NT2/D1 (cell line): Measurements from ENCODE around the gene CEP104.

Experiments used
- DNase-seq: peaks from one replicate; pipeline ENCODE4 v3.0.0-alpha.2; 2011; ENCODE audit warnings: low read depth, low spot score
- H3K27me3 ChIP-seq: 2 replicates; pipeline ENCODE4 v1.6.0; 2011; ENCODE audit warnings: mild to moderate bottlenecking; ENCODE audit not compliant: insufficient read length, insufficient read depth
- H3K36me3 ChIP-seq: 2 replicates; pipeline ENCODE4 v1.6.1; 2011; ENCODE audit warnings: mild to moderate bottlenecking, low read length, mixed read lengths; ENCODE audit not compliant: insufficient read depth, insufficient read length
- H3K4me1 ChIP-seq: 2 replicates; pipeline ENCODE4 v1.5.1; 2011; ENCODE audit not compliant: insufficient read depth, insufficient read length
- H3K4me3 ChIP-seq: 2 replicates; pipeline ENCODE4 v1.5.1; 2011; ENCODE audit warnings: low read depth; ENCODE audit not compliant: insufficient read length
- H3K9ac ChIP-seq: 2 replicates; pipeline ENCODE4 v1.6.0; 2011; ENCODE audit warnings: low read depth; ENCODE audit not compliant: insufficient read length
- H3K9me3 ChIP-seq: 2 replicates; pipeline ENCODE4 v1.5.1; 2011; ENCODE audit warnings: mild to moderate bottlenecking, low read length; ENCODE audit not compliant: insufficient read depth
- SUZ12 ChIP-seq: IDR thresholded peaks from 2 replicates; pipeline ENCODE4 v1.6.1; 2011; ENCODE audit not compliant: insufficient read length, insufficient read depth; ENCODE audit errors: extremely low read depth
- YY1 ChIP-seq: IDR thresholded peaks from 2 replicates; pipeline ENCODE4 v1.6.1; 2011; ENCODE audit not compliant: insufficient read length, insufficient read depth
- ZNF274 ChIP-seq: IDR thresholded peaks from 2 replicates; pipeline ENCODE4 v1.6.1; 2011; ENCODE audit warnings: mild to moderate bottlenecking, low read depth, low read length

CEP104 gene

DNA sequence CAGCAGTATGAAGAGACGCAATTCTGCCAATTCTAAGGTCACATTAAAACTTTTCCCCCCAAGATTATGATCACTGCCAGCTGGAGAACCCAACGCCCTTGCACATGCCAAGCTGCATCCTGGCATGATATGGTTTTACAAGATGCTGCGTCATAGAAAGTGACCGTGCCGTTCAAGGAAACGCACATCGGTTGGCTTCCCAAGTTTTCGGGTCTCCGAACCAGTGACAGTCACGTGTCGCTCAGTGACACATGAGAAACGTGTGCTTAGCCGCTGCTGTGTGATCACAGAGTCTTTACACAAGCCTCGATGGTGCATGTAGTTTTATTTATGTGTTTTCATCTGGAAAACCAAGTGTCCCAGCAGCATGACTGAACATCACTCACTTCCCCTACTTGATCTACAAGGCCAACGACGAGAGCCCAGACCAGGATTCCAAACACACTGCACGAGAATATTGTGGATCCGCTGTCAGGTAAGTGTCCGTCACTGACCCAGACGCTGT is 77.0 kb downstream of the CEP104 start:
- no peak for TF ChIP-seq ZNF274
- no peak for TF ChIP-seq YY1
- no peak for TF ChIP-seq SUZ12
- Histone ChIP-seq H3K27me3 (no peaks in the 10 kb centered on the region), H3K4me1 (peaks cover 5% of the 10 kb centered on the region), H3K9ac (no peak overlapping the region), H3K36me3 (peaks cover 76% of the 10 kb centered on the region), H3K9me3 (no peaks in the 10 kb centered on the region), H3K4me3 (no peak overlapping the region)
- DNase-seq, result no peak

DNA sequence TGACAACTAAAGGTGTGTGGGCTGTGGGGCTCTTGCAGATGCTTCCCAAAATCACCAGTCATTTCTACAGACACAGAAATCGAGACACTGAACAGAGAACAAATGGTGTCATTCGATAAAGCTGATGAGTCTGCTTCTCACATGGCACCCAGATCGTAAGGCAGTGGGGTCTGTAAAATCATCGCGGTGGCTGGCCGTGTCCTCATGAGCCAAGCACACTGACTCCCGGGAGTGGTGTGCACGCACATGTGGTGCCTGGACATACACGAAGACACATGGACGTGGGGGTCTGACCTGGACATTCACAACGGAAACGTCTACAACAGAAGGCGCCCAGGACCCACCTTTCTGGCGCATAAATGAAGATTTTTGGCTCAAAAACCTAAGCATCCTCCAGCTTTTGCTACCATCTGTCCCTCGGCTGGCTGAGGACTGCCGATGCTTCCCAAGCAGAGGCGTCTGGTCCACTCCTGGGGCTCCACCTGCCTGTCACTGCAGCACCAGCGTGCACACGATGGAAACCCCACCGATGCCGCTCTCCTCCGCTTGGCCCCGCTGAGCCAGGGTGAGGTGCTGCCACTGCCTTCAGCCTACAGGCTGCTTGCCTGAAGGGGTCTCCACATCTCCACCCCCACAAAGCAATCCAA is 77.6 kb downstream of the CEP104 start:
- TF ChIP-seq SUZ12 (no peak), YY1 (no peak), ZNF274 (no peak)
- H3K36me3 ChIP-seq, result peaks cover 70% of the 10 kb centered on the region
- H3K27me3 ChIP-seq, result no peaks in the 10 kb centered on the region

GRCh38 chr1:3778590-3779264 is 78.3 kb downstream of the CEP104 start:
- no peak overlapping the region for H3K4me3 ChIP-seq
- no peak overlapping the region for H3K9ac ChIP-seq
- TF ChIP-seq ZNF274, result no peak
- no peak for TF ChIP-seq YY1
- TF ChIP-seq SUZ12, result no peak
- no peaks in the 10 kb centered on the region for H3K27me3 ChIP-seq
- peaks cover 12% of the 10 kb centered on the region for H3K4me1 ChIP-seq
- DNase-seq, result no peak
- no peaks in the 10 kb centered on the region for H3K9me3 ChIP-seq
- H3K36me3 ChIP-seq, result peaks cover 63% of the 10 kb centered on the region

More for the DNA sequence above, 77.6 kb downstream of the CEP104 start:
- Histone ChIP-seq H3K4me1 (peaks cover 7% of the 10 kb centered on the region), H3K9me3 (no peaks in the 10 kb centered on the region), H3K9ac (no peak overlapping the region), H3K4me3 (no peak overlapping the region)
- no peak for DNase-seq

DNA sequence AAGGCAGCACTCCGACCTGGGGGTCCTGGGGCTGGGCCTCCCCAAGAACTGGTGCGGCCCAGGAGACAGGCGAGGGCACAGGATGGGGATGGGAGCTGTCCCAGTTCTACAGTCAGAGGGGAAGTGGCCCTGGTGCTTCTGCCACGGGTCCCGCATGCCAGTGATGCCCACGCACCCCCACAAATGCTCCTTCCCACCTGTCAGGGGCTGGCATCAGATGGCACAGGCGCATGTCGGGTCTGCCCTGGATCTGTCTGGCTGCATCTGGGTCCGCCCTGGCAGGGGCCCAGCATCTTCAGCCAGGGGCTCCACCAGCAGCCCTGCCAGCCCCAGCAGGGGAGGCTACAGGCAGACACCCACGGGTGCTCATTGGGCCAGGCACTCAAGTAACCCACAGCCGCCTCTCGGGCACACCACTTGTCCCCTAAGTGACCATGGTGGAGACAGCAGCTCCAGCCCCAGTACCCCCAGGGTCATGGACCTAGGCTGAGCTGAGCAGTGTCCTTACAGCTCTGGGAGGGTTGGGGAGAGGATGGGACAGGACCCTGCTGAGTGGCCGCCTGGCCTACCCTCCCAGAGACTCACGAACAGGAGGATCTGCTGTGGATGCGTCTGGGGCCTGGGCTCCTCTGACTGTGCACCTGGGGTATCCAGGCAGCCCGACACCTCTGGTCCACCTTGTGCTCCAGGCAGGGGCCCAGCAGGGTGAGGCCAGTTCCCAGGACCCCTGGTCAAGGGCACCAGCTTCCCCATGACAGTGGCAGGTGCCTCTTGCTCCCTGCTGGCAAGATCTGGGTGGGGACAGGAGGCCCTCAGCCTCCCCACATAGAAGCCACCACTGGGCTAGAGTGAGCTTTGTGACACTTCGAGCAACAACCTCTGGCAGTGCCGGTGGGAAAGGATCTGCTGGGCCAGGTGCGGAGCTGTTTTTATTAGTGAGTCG is 79.1 kb downstream of the CEP104 start:
- Histone ChIP-seq H3K27me3 (no peaks in the 10 kb centered on the region), H3K36me3 (peaks cover 55% of the 10 kb centered on the region), H3K4me3 (no peak overlapping the region), H3K9me3 (no peaks in the 10 kb centered on the region), H3K9ac (no peak overlapping the region), H3K4me1 (peaks cover 12% of the 10 kb centered on the region)
- no peak for DNase-seq
- TF ChIP-seq ZNF274, result no peak
- TF ChIP-seq YY1, result no peak
- no peak for TF ChIP-seq SUZ12

DNA sequence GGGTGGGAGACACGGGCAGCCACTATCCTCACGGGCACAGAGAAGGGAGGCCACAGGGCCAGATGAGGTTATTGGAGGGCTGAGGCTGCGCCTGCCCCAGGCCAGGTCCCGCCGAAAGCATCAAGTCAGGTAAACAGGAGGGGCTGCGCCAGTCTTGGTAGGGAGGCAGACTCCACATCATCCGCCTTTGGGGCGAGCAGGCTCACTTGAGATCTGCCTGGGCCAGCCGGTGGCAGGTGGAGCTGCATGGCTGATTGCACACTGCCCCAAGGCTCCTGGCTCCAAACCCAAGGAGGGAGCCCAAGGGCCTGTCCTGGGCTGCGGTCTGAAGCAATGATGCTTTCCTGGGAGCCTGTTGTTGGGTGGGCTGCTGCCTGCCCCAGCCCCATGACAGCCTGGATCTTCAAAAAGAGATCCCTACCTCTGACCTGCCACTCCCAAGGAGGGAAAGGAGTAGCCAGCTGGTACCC is 79.9 kb downstream of the CEP104 start:
- Histone ChIP-seq H3K4me3 (no peak overlapping the region), H3K4me1 (peaks cover 12% of the 10 kb centered on the region), H3K9me3 (no peaks in the 10 kb centered on the region), H3K27me3 (no peaks in the 10 kb centered on the region), H3K9ac (no peak overlapping the region), H3K36me3 (peaks cover 47% of the 10 kb centered on the region)
- no peak for TF ChIP-seq ZNF274
- TF ChIP-seq SUZ12, result no peak
- no peak for TF ChIP-seq YY1
- no peak for DNase-seq

GRCh38 chr1:3776231-3776961 is 80.6 kb downstream of the CEP104 start:
- DNase-seq, result no peak
- TF ChIP-seq SUZ12 (no peak), YY1 (no peak), ZNF274 (no peak)
- Histone ChIP-seq H3K4me1 (peaks cover 12% of the 10 kb centered on the region), H3K9me3 (no peaks in the 10 kb centered on the region), H3K36me3 (peaks cover 40% of the 10 kb centered on the region), H3K9ac (no peak overlapping the region), H3K4me3 (no peak overlapping the region), H3K27me3 (peaks cover 6% of the 10 kb centered on the region)
